SJSA1 (cell line): ENCODE results near the gene KLK6. TPM values are rescaled to one million over a fixed set of nuclear protein-coding genes. Genes with fewer than 3 reads are reported as not detected.
A peak's percentile ranks its signal among the peaks of the same experiment; 100 is the strongest.

Experiments used
- DNase-seq, 2 experiments: peaks; one replicate each; pipeline ENCODE4 v3.0.0-alpha.2; 2015 to 2020; ENCODE audit warnings: low spot score in 2 of 2, low read depth in 1 of 2
- H3K27ac ChIP-seq: fragments of 250-450 bp; sonication (Bioruptor Pico); 2 replicates; pipeline ENCODE4 v1.5.1; 2020; ENCODE audit warnings: mild to moderate bottlenecking, moderate library complexity
- H3K27me3 ChIP-seq: fragments of 250-450 bp; sonication (Bioruptor Pico); replicated peaks from 2 replicates; pipeline ENCODE4 v1.5.1; 2020; ENCODE audit warnings: mild to moderate bottlenecking, moderate library complexity
- H3K36me3 ChIP-seq: fragments of 250-450 bp; sonication (Bioruptor Pico); 2 replicates; pipeline ENCODE4 v1.5.1; 2020; ENCODE audit warnings: mild to moderate bottlenecking
- H3K4me1 ChIP-seq: fragments of 250-450 bp; sonication (Bioruptor Pico); replicated peaks from 2 replicates; pipeline ENCODE4 v1.6.1; 2021; ENCODE audit warnings: mild to moderate bottlenecking
- H3K4me3 ChIP-seq: fragments of 250-450 bp; sonication (Bioruptor Pico); 2 replicates; pipeline ENCODE4 v1.5.1; 2020; ENCODE audit warnings: mild to moderate bottlenecking
- H3K9me3 ChIP-seq: fragments of 250-450 bp; sonication (Bioruptor Pico); replicated peaks from 2 replicates; pipeline ENCODE4 v1.5.1; 2020; ENCODE audit warnings: mild to moderate bottlenecking
- total RNA-seq: library from RNA; depleted of rRNA; stranded (reverse); fragments of >200 nt; shearing (Covaris generic); gene quantifications from 2 replicates; pipeline ENCODE4 v1.2.3, GENCODE V29; 2014; rRNA removed

Gene KLK6
- not detected in 2 replicates for total RNA-seq

DNA sequence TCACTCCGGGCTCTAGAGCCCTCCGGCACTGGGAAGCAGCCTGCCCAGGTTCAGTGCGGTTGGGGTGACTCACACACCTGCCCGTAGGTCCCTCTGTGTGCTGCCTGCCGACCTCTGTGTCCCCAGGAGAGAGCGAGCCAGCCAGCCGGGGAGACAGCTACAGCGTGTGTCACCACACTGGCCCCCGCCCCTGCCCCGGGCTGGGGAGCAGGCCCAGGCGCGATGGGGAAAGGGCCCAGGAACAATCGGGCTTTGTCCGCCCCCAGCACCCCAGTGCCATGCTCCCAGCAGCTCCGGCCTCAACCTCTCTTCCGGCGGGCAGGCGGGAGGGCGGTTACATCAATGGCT lies at the start of gene KLK6:
Gene KLK6, minus strand, starts transcription at position 179 of the 348 bp plus-strand sequence. CDS start 1,487 bp downstream, outside the sequence.
- no peak within 1 kb of the TSS for H3K27ac ChIP-seq
- no peak within 1 kb of the TSS for H3K4me3 ChIP-seq
- no peaks in the 10 kb centered on the region for H3K9me3 ChIP-seq
- no peak for DNase-seq
- H3K27me3 ChIP-seq: peaks cover 4% of the 10 kb centered on the region
- H3K4me1 ChIP-seq: no peaks in the 10 kb centered on the region
- no peaks in the 10 kb centered on the region for H3K36me3 ChIP-seq

- Histone ChIP-seq H3K4me1 (peaks cover 5% of the 10 kb centered on the region; the same call in 1 of the 2 replicates), H3K9me3 (0 out of 2 replicates have a peak, but pooled peaks cover 2% of the 10 kb centered on the region), H3K36me3 (no peaks in the 10 kb centered on the region), H3K27ac (no peak overlapping the region), H3K4me3 (no peak overlapping the region), H3K27me3 (peaks cover 41% of the 10 kb centered on the region)
- no peak for DNase-seq
Measured at GRCh38 chr19:51018745-51019543, 49.6 kb upstream of the KLK6 start.

- Histone ChIP-seq H3K4me1 (peaks cover 5% of the 10 kb centered on the region; the same call in 1 of the 2 replicates), H3K9me3 (0 out of 2 replicates have a peak, but pooled peaks cover 2% of the 10 kb centered on the region), H3K4me3 (no peak overlapping the region), H3K27ac (no peak overlapping the region), H3K27me3 (peaks cover 41% of the 10 kb centered on the region), H3K36me3 (no peaks in the 10 kb centered on the region)
- peak in 1 of 2 experiments; percentile 27 for DNase-seq
Measured at GRCh38 chr19:51016798-51017683, 47.6 kb upstream of the KLK6 start.

DNA sequence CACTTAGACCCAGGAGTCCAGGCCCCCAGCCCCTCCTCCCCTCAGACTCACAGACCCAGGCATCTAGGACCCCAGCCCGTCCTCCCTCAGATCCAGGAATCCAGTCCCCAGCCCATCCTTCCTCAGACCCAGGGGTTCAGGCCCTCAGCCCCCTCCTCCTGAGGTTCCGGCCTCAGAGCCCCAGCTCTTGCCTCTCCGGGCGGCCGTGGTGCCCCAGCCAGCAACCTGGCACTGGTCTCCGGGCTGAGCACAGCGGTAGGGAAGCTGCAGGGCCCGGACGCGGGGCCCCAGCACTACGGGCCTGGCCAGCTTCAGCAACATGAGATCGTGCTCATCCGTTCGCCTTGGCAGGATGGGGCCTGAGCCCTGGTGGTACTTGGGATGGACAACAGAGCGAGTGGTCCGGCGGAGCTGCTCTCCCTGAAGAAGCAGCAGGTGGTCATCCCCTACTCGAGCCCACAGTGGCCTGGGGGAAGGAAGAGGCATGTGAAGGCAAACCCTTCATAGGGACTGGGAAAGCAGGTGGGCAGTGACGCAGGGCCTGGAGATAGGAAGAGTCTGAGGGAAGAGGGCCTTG lies 46.4 kb upstream of the KLK6 start:
- no peak for DNase-seq
- H3K4me3 ChIP-seq: no peak overlapping the region

DNA sequence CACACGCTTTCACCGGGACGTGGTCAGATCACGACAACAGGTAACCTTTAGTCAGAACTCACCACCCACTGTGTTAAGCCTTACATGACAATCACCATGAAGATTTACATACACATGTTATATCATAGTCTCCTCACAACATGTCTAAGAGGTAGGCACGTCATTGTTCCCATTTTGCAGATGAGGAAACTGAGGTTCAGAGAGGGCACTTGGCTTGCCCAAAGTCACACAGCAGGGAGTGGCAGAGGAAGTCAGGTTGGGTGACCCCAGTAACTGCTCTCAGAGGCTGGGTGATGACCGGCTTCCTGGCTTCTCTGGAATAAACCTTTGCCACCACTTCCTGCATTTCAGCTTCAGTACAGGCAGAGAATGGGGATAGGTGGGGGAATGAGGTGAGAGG lies 44.9 kb upstream of the KLK6 start:
- no peak for DNase-seq
- peaks cover 23% of the 10 kb centered on the region for H3K27me3 ChIP-seq
- no peak overlapping the region for H3K27ac ChIP-seq
- 0 out of 2 replicates have a peak, but pooled peaks cover 2% of the 10 kb centered on the region for H3K9me3 ChIP-seq
- H3K4me1 ChIP-seq: peaks cover 5% of the 10 kb centered on the region; the same call in 1 of the 2 replicates
- H3K4me3 ChIP-seq: no peak overlapping the region
- no peaks in the 10 kb centered on the region for H3K36me3 ChIP-seq

More for the DNA sequence above, 46.4 kb upstream of the KLK6 start:
- H3K9me3 ChIP-seq: 0 out of 2 replicates have a peak, but pooled peaks cover 2% of the 10 kb centered on the region
- no peaks in the 10 kb centered on the region for H3K36me3 ChIP-seq
- H3K4me1 ChIP-seq: peaks cover 5% of the 10 kb centered on the region; the same call in 1 of the 2 replicates
- H3K27ac ChIP-seq: no peak overlapping the region
- peaks cover 34% of the 10 kb centered on the region for H3K27me3 ChIP-seq

GRCh38 chr19:51012661-51013190 lies 43.3 kb upstream of the KLK6 start:
- H3K4me1 ChIP-seq: peaks cover 5% of the 10 kb centered on the region; the same call in 1 of the 2 replicates
- no peak overlapping the region for H3K27ac ChIP-seq
- no peak for DNase-seq
- H3K27me3 ChIP-seq: peaks cover 22% of the 10 kb centered on the region
- 0 out of 2 replicates have a peak, but pooled peaks cover 2% of the 10 kb centered on the region for H3K9me3 ChIP-seq
- no peak overlapping the region for H3K4me3 ChIP-seq
- H3K36me3 ChIP-seq: no peaks in the 10 kb centered on the region

GRCh38 chr19:51010066-51010795 lies 40.8 kb upstream of the KLK6 start:
- DNase-seq: no peak
- Histone ChIP-seq H3K27me3 (peaks cover 9% of the 10 kb centered on the region; the same call in 1 of the 2 replicates), H3K4me1 (no peaks in the 10 kb centered on the region), H3K27ac (no peak overlapping the region), H3K4me3 (no peak overlapping the region), H3K36me3 (no peaks in the 10 kb centered on the region), H3K9me3 (no peaks in the 10 kb centered on the region)

DNA sequence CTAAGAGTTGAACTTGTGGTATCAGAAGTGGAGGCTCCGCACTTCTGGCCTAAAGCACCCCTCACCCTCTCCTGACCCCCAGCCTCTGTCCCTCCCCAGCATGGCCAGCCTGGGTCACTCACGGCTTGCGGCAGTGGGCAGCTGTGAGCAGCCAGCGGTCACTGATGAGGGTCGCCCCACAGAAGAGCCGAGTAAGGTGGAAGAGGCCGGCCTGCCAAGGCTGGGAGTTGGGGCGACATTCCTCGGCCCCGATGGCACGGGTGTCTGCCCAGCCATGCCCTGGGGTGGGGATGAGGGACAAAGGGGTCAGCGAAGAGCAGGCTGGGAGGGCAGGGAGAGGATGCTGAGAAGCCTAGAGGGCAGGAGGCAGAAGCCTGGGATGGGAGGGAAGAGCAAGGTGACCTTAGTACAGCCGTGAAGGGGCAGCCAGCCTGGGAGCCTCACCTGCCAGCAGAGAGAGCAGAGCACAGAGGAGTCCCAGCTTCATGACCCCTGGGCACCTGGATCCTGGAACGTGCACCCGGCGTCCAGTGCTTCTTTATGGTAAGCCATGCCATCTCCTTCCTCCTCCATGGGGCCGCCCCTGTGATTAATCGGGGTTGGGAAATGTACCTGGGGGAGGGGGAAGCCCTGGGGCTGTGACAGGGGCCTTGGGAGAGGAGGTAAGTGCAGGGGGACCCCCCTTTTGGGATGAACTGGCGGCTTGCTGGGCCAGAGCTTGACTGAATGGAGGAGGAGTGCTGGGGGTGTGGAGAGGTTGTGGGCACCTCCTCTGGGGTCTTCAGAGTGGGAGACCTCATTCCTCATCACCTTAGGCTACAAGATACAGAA lies 39.9 kb upstream of the KLK6 start:
- no peak overlapping the region for H3K4me3 ChIP-seq
- no peaks in the 10 kb centered on the region for H3K9me3 ChIP-seq
- DNase-seq: no peak
- H3K4me1 ChIP-seq: no peaks in the 10 kb centered on the region
- H3K27me3 ChIP-seq: peaks cover 9% of the 10 kb centered on the region; the same call in 1 of the 2 replicates
- no peaks in the 10 kb centered on the region for H3K36me3 ChIP-seq
- H3K27ac ChIP-seq: no peak overlapping the region

DNA sequence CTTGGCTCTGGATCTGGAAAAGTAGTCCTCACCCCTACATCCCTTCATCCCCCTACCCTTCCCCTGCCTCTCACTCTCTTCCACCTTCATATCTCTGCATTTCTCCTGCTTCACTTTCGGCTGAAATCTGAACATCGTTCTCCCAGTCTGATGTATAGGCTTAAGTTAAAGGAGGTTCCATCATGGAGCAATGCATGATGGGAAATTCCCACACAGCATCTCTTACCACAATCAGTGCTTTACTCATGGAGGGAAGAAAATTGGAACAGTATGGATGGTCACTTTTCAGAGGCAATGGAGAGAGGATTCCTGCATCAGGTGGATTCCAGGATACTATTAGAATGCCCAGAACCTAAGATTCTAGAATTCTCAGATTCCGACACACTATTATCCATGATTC lies 38.1 kb upstream of the KLK6 start:
- no peaks in the 10 kb centered on the region for H3K36me3 ChIP-seq
- H3K9me3 ChIP-seq: no peaks in the 10 kb centered on the region
- peaks cover 9% of the 10 kb centered on the region; the same call in 1 of the 2 replicates for H3K27me3 ChIP-seq
- no peak overlapping the region for H3K4me3 ChIP-seq
- H3K4me1 ChIP-seq: no peaks in the 10 kb centered on the region
- no peak for DNase-seq
- no peak overlapping the region for H3K27ac ChIP-seq

DNA sequence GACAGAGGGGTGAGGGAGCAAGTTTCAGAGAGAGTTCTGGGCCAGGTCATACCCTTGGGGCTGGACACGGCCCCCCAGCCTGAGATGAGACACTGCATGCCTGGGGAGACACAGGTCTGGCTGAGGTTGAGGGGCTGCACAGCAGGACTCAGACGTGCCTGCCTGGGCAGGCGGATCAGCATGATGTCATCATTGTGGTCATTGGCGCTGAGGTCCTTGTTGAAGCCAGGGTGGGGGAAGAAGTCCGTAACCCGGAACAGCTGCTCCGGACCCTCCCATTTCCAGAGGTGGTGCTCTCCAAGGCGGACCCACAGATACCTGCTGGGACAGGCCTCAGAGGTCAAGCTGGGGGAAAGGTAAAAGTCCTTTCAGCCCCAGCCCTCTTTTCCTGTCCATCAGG lies 37.0 kb upstream of the KLK6 start:
- no peaks in the 10 kb centered on the region for H3K36me3 ChIP-seq
- H3K27me3 ChIP-seq: peaks cover 9% of the 10 kb centered on the region; the same call in 1 of the 2 replicates
- DNase-seq: no peak
- no peak overlapping the region for H3K27ac ChIP-seq
- H3K4me1 ChIP-seq: no peaks in the 10 kb centered on the region
- H3K9me3 ChIP-seq: no peaks in the 10 kb centered on the region
- no peak overlapping the region for H3K4me3 ChIP-seq

DNA sequence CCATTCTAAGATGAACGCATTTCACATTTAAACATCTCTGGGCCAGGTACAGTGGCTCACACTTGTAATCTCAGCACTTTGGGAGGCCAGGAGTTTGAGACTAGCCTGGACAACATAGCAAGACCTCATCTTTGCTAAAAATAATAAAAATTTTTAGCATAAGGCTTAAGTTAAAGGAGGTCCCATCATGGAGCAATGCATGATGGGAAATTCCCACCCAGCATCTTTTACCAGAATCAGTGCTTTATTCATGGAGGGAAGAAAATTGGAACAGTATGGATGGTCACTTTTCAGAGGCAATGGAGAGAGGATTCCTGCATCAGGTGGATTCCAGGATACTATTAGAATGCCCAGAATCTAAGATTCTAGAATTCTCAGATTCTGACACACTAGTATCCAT lies 35.9 kb upstream of the KLK6 start:
- Histone ChIP-seq H3K9me3 (no peaks in the 10 kb centered on the region), H3K36me3 (no peaks in the 10 kb centered on the region), H3K4me1 (no peaks in the 10 kb centered on the region), H3K27ac (no peak overlapping the region), H3K27me3 (peaks cover 9% of the 10 kb centered on the region; the same call in 1 of the 2 replicates), H3K4me3 (no peak overlapping the region)
- DNase-seq: no peak

- Histone ChIP-seq H3K27ac (no peak overlapping the region), H3K4me1 (no peaks in the 10 kb centered on the region), H3K9me3 (no peaks in the 10 kb centered on the region), H3K27me3 (peaks cover 1% of the 10 kb centered on the region; the same call in 1 of the 2 replicates), H3K36me3 (no peaks in the 10 kb centered on the region), H3K4me3 (no peak overlapping the region)
- no peak for DNase-seq
Measured at GRCh38 chr19:51003316-51003715, 33.9 kb upstream of the KLK6 start.
